HG03342 (cell line): Measurements from ENCODE around the gene CLDN8.

Experiments
- ATAC-seq: cut with Tn5 transposase; IDR thresholded peaks from one replicate; pipeline ENCODE4 v1.9.1; 2021; ENCODE audit warnings: mild to moderate bottlenecking, moderate library complexity; ENCODE audit not compliant: unreplicated experiment

The CLDN8 gene

GRCh38 chr21:30216041-30216723 is at the start of gene CLDN8:
Gene CLDN8 (minus strand): TSS chr21:30216097. CDS start chr21:30215925, 172 bp downstream.
- ATAC-seq: no peak

- no peak for ATAC-seq
Measured at GRCh38 chr21:30257773-30258172, 41.9 kb upstream of the CLDN8 start.

GRCh38 chr21:30256100-30256499 is 40.2 kb upstream of the CLDN8 start:
- no peak for ATAC-seq

- no peak for ATAC-seq
Measured at GRCh38 chr21:30255679-30256078, 39.8 kb upstream of the CLDN8 start.

GRCh38 chr21:30251781-30252180 is 35.9 kb upstream of the CLDN8 start:
- ATAC-seq: no peak

- no peak for ATAC-seq
Measured at GRCh38 chr21:30249936-30250335, 34.0 kb upstream of the CLDN8 start.

GRCh38 chr21:30248844-30249243 is 32.9 kb upstream of the CLDN8 start:
- ATAC-seq: no peak

GRCh38 chr21:30245061-30245460 is 29.2 kb upstream of the CLDN8 start:
- no peak for ATAC-seq

GRCh38 chr21:30243691-30244090 is 27.8 kb upstream of the CLDN8 start:
- ATAC-seq: no peak

GRCh38 chr21:30240661-30241060 is 24.8 kb upstream of the CLDN8 start:
- no peak for ATAC-seq

- ATAC-seq: no peak
Measured at GRCh38 chr21:30238168-30238567, 22.3 kb upstream of the CLDN8 start.

- ATAC-seq: no peak
Measured at GRCh38 chr21:30234643-30235042, 18.7 kb upstream of the CLDN8 start.

- no peak for ATAC-seq
Measured at GRCh38 chr21:30234050-30234449, 18.2 kb upstream of the CLDN8 start.

GRCh38 chr21:30233228-30234020 is 17.5 kb upstream of the CLDN8 start:
- ATAC-seq: no peak

GRCh38 chr21:30232011-30232410 is 16.1 kb upstream of the CLDN8 start:
- no peak for ATAC-seq

- ATAC-seq: no peak
Measured at GRCh38 chr21:30227633-30228404, 11.9 kb upstream of the CLDN8 start.

- ATAC-seq: no peak
Measured at GRCh38 chr21:30227128-30227527, 11.2 kb upstream of the CLDN8 start.

GRCh38 chr21:30223596-30223995 is 7.7 kb upstream of the CLDN8 start:
- no peak for ATAC-seq

- no peak for ATAC-seq
Measured at GRCh38 chr21:30222724-30223123, 6.8 kb upstream of the CLDN8 start.

- ATAC-seq: no peak
Measured at GRCh38 chr21:30211071-30211470, 4.8 kb downstream of the CLDN8 start.

GRCh38 chr21:30209601-30210000 is 6.3 kb downstream of the CLDN8 start:
- no peak for ATAC-seq

- ATAC-seq: no peak
Measured at GRCh38 chr21:30207252-30207579, 8.7 kb downstream of the CLDN8 start.
